Vagina (tissue), 2 donors: ENCODE measurements around the gene AMT.

Experiments
- POLR2A ChIP-seq, 2 donors: fragments of 450-650 bp; IDR thresholded peaks; one replicate each; pipeline ENCODE4 v1.6.1; 2017; ENCODE audit warnings: antibody characterized with exemption in 2 of 2, mild to moderate bottlenecking in 2 of 2, moderate library complexity in 2 of 2
- POLR2AphosphoS5 ChIP-seq, 2 donors: sonication (generic); formaldehyde crosslinking; IDR thresholded peaks; one replicate each; pipeline ENCODE4 v1.9.0; 2017; ENCODE audit warnings: antibody characterized with exemption in 2 of 2, mild to moderate bottlenecking in 2 of 2, low read depth in 1 of 2; ENCODE audit not compliant: insufficient read depth in 1 of 2
- TF ChIP-seq, protein P1 (sequence below), 3 experiments: fragments of 450-650 bp in 2 of 3; fragments of 200-600 bp in 1 of 3; sonication (generic) in 1 of 3; IDR thresholded peaks; one replicate each; pipeline ENCODE4 v1.5.1; 2017 to 2019; ENCODE audit warnings: antibody characterized with exemption in 3 of 3, mild to moderate bottlenecking in 2 of 3, moderate library complexity in 2 of 3

DNA sequence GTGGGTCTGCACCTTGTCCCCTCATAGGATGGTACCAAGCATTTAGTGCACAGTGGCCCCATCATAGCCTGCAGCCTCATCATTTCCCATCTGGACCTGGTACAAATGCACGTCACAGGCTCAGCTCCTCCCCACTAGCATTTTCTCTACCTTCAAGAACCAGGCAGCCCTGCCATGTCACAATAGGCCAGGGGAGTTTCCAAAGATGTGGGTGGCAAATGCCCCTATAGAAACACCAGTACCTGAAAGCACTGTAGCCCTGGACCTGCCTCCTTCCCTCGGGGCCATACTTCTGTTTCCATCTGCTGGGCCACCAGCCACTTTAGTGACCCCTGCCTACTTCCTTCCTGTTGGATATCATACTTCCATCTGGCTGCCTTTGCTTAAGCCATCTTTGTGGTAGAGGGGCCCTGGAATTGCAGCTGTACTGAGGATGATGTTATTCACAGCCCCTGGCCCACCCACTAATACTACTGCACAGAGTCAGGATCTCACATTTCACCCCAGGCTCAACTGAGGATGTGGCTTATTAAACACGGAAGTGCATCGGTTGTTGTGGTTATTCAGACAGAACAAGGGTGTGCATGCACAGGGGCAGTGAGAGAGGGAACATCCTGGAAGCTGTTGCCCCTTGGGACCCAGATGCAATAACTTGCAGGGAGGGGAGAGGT is 6.2 kb downstream of the AMT start:
- TF ChIP-seq, protein P1, sequence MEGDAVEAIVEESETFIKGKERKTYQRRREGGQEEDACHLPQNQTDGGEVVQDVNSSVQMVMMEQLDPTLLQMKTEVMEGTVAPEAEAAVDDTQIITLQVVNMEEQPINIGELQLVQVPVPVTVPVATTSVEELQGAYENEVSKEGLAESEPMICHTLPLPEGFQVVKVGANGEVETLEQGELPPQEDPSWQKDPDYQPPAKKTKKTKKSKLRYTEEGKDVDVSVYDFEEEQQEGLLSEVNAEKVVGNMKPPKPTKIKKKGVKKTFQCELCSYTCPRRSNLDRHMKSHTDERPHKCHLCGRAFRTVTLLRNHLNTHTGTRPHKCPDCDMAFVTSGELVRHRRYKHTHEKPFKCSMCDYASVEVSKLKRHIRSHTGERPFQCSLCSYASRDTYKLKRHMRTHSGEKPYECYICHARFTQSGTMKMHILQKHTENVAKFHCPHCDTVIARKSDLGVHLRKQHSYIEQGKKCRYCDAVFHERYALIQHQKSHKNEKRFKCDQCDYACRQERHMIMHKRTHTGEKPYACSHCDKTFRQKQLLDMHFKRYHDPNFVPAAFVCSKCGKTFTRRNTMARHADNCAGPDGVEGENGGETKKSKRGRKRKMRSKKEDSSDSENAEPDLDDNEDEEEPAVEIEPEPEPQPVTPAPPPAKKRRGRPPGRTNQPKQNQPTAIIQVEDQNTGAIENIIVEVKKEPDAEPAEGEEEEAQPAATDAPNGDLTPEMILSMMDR (IDR thresholded peaks at IDR 0.05): no peak
- no peak for TF ChIP-seq POLR2A (IDR thresholded peaks at IDR 0.05)
- TF ChIP-seq POLR2AphosphoS5 (IDR thresholded peaks at IDR 0.05; ENCODE audit: insufficient read depth in 1 of 2, low read depth in 1 of 2): no peak
